ENCODE results near the gene HOXC6. TPM values are rescaled to one million over a fixed set of nuclear protein-coding genes. Genes with fewer than 3 reads are reported as not detected.

The HOXC6 gene
- total and polyA plus RNA-seq, 2 of the 13 experiments (the other 11 are each of a cell fraction or from before 2014, with no cell fraction given), result not detected

DNA sequence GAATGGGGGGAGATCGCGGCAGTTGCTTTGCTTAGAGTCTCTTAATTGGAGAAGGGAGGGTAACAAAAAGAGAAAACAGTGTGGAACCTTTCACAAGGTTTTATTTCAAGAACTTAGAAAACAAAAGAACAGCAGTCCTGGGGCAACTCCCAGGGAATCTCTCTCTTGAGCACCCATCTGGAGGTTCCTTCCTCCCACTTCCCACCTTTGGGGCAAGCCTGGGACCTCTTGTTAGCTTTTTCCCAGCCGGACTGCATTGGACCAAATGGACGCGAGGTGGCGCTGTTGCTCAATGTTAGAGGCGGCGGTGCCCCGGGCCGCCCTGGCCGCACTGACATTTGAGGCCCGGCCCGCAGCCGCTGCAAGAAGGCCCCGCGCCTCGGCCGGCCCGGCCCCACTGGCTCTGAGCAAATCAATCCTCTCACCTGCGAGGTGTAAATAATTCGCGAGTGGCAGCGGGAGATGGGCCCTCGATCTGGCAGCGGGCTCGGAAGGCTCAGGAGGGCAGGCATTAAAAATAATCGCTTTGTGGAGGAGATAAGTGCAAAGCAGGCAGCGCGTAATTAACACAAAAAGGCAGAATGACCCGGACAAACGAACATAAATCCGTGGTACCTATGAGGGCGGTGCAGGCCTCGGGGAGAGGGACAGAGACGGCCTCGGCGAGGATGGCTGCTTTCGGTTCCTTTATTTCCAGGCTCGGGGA, 22.2 kb upstream of the HOXC6 start (continued):
- TF ChIP-seq ATF7-NPFF (CRISPR knock-in tag; IDR thresholded peaks at IDR 0.05; ENCODE audit: low read depth) (no peak), ZNF589 (CRISPR knock-in tag; conservative IDR thresholded peaks at IDR 0.05) (no peak), PTBP1 (IDR thresholded peaks at IDR 0.05; ENCODE audit: low read depth, low read length, poor library complexity, severe bottlenecking) (no peak), SPEN (CRISPR knock-in tag; IDR thresholded peaks at IDR 0.05; ENCODE audit: low read depth) (peak; percentile 49; the same call in 1 of the 2 replicates), SKI (IDR thresholded peaks at IDR 0.05; ENCODE audit: partially characterized antibody) (peak; percentile 12), MZF1 (CRISPR knock-in tag; IDR thresholded peaks at IDR 0.05; ENCODE audit: borderline replicate concordance) (no peak), POLR2G (IDR thresholded peaks at IDR 0.05; ENCODE audit: low read depth, low read length) (no peak), HNF4G (IDR thresholded peaks at IDR 0.05; ENCODE audit: borderline replicate concordance, low read depth, low read length) (no peak), HNF4G (CRISPR knock-in tag; IDR thresholded peaks at IDR 0.05; ENCODE audit: borderline replicate concordance, low read depth) (no peak), ZNF274 (CRISPR knock-in tag; IDR thresholded peaks at IDR 0.05) (0 out of 2 replicates have a peak, but pooled peaks have one; percentile 41), LCORL (IDR thresholded peaks at IDR 0.05) (no peak), LCORL (CRISPR knock-in tag; IDR thresholded peaks at IDR 0.05) (peak; percentile 80), ARNTL (CRISPR knock-in tag; IDR thresholded peaks at IDR 0.05) (no peak), ZNF530 (CRISPR knock-in tag; IDR thresholded peaks at IDR 0.05; ENCODE audit: low read depth) (no peak), ZNF879 (CRISPR knock-in tag; IDR thresholded peaks at IDR 0.05) (no peak), CC2D1A (CRISPR knock-in tag; IDR thresholded peaks at IDR 0.05) (no peak), ZMAT3 (CRISPR knock-in tag; conservative IDR thresholded peaks at IDR 0.05) (no peak), ZNF615 (CRISPR knock-in tag; IDR thresholded peaks at IDR 0.05; ENCODE audit: borderline replicate concordance) (0 out of 2 replicates have a peak, but pooled peaks have one; percentile 55)
- TF ChIP-seq, protein P1, sequence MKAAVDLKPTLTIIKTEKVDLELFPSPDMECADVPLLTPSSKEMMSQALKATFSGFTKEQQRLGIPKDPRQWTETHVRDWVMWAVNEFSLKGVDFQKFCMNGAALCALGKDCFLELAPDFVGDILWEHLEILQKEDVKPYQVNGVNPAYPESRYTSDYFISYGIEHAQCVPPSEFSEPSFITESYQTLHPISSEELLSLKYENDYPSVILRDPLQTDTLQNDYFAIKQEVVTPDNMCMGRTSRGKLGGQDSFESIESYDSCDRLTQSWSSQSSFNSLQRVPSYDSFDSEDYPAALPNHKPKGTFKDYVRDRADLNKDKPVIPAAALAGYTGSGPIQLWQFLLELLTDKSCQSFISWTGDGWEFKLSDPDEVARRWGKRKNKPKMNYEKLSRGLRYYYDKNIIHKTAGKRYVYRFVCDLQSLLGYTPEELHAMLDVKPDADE (CRISPR knock-in tag; IDR thresholded peaks at IDR 0.05), result no peak
- TF ChIP-seq, protein P2, sequence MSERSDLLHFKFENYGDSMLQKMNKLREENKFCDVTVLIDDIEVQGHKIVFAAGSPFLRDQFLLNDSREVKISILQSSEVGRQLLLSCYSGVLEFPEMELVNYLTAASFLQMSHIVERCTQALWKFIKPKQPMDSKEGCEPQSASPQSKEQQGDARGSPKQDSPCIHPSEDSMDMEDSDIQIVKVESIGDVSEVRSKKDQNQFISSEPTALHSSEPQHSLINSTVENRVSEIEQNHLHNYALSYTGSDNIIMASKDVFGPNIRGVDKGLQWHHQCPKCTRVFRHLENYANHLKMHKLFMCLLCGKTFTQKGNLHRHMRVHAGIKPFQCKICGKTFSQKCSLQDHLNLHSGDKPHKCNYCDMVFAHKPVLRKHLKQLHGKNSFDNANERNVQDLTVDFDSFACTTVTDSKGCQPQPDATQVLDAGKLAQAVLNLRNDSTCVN (CRISPR knock-in tag; IDR thresholded peaks at IDR 0.05; ENCODE audit: borderline replicate concordance), result peak; percentile 31; the same call in 1 of the 2 replicates
- TF ChIP-seq, protein P3, sequence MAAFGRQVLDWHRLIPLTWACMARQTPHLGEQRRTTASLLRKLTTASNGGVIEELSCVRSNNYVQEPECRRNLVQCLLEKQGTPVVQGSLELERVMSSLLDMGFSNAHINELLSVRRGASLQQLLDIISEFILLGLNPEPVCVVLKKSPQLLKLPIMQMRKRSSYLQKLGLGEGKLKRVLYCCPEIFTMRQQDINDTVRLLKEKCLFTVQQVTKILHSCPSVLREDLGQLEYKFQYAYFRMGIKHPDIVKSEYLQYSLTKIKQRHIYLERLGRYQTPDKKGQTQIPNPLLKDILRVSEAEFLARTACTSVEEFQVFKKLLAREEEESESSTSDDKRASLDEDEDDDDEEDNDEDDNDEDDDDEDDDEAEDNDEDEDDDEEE (CRISPR knock-in tag; IDR thresholded peaks at IDR 0.05), result no peak
- TF ChIP-seq, protein P4, sequence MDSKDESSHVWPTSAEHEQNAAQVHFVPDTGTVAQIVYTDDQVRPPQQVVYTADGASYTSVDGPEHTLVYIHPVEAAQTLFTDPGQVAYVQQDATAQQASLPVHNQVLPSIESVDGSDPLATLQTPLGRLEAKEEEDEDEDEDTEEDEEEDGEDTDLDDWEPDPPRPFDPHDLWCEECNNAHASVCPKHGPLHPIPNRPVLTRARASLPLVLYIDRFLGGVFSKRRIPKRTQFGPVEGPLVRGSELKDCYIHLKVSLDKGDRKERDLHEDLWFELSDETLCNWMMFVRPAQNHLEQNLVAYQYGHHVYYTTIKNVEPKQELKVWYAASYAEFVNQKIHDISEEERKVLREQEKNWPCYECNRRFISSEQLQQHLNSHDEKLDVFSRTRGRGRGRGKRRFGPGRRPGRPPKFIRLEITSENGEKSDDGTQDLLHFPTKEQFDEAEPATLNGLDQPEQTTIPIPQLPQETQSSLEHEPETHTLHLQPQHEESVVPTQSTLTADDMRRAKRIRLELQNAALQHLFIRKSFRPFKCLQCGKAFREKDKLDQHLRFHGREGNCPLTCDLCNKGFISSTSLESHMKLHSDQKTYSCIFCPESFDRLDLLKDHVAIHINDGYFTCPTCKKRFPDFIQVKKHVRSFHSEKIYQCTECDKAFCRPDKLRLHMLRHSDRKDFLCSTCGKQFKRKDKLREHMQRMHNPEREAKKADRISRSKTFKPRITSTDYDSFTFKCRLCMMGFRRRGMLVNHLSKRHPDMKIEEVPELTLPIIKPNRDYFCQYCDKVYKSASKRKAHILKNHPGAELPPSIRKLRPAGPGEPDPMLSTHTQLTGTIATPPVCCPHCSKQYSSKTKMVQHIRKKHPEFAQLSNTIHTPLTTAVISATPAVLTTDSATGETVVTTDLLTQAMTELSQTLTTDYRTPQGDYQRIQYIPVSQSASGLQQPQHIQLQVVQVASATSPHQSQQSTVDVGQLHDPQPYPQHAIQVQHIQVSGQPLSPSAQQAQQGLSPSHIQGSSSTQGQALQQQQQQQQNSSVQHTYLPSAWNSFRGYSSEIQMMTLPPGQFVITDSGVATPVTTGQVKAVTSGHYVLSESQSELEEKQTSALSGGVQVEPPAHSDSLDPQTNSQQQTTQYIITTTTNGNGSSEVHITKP (CRISPR knock-in tag; IDR thresholded peaks at IDR 0.05; ENCODE audit: low read depth), result 0 out of 2 replicates have a peak, but pooled peaks have one; percentile 32

All from HepG2 (cell line).